GM18519 (cell line): ENCODE data around the gene SCAF1.

Experiments used
- ATAC-seq: cut with Tn5 transposase; IDR thresholded peaks from one replicate; pipeline ENCODE4 v1.9.1; 2021; ENCODE audit warnings: mild to moderate bottlenecking, moderate library complexity; ENCODE audit not compliant: unreplicated experiment, low FRiP score

The SCAF1 gene

DNA sequence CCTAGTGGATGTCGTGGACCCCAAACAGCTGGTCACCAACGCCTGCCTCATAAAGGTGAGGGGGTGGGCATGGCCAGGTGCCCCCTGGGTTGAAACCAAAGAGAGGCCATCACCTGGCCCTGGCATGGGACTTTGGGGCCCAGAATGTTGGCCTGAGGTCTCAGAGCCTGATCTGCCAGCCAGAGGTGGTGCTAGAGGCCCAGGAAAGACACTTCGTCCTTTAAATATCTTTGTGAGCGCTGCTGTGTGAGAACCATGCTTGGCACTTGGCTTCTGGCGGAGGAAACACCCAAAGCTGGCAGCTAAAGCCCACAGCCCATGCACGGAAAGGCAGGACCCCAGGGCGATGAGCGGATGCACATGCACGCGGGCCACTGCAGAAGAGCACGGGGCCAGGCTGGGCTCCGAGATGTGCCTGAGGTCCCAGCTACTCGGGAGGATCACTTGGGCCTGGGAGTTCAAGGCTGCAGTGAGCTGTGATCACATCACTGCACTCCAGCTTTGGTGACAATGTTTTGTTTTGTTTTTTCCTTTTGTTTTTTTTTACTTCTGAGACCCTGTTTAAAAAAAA, 43.1 kb downstream of the SCAF1 start:
- ATAC-seq: no peak

DNA sequence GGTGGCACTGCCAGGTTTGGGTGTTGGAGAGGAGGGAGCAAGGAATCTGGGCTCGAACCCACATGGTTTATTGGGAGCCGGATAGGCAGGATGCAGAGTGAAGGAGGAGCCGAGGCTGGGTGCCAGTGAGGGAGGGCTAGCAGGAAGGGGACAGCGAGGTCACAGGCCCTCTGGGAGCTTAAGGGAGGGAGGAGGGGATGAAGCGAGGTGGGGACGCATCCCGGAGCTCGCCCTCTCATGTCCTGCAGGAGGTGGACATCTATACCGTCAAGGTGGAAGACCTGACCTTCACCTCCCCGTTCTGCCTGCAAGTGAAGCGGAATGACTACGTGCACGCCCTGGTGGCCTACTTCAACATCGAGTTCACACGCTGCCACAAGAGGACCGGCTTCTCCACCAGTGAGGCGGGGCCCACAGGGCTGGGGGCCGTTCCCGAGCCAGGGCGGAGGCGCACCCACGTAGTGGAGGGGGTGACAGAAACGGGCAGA, 43.9 kb downstream of the SCAF1 start:
- no peak for ATAC-seq

- no peak for ATAC-seq
Observed at GRCh38 chr19:49686503-49687088, 44.6 kb downstream of the SCAF1 start.

- no peak for ATAC-seq
Observed at GRCh38 chr19:49687150-49687549, 45.1 kb downstream of the SCAF1 start.

DNA sequence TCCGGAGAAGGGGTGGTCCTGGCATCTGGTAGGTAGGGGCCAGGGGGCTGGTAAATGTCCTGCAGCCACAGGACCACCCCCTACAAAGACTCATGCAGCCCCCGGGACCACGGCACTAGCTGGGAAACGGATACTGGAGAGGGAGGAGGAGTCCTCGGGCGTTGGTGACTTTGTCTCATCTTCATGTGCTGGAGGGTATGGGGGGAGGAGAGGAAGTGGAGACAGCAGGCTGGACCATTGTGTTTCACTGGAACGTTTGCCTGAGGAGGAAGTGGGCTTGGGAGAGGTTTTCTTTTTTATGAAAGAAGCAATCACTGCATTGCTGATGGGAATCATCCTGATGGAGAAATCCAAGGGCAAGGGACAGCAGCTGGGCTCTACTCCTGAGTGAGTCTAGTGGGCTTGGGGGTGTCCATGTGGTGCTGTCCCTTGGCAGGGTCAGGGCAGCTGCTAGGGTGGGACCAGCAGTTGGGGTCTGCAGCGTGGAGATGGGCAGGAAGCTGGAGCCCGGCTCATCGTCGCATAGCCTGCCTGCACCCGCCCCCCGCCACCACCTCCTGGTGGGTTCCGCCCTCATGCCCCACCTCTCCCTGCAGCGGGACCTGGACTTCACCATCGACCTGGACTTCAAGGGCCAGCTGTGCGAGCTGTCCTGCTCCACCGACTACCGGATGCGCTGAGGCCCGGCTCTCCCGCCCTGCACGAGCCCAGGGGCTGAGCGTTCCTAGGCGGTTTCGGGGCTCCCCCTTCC, 45.7 kb downstream of the SCAF1 start:
- ATAC-seq: no peak

- no peak for ATAC-seq
Observed at GRCh38 chr19:49688531-49689132, 46.6 kb downstream of the SCAF1 start.

- ATAC-seq: no peak
Observed at GRCh38 chr19:49689133-49690078, 47.4 kb downstream of the SCAF1 start, which contains the start of gene ADM5. Gene ADM5 (plus strand): TSS chr19:49689594. CDS start chr19:49689838, 244 bp downstream.

DNA sequence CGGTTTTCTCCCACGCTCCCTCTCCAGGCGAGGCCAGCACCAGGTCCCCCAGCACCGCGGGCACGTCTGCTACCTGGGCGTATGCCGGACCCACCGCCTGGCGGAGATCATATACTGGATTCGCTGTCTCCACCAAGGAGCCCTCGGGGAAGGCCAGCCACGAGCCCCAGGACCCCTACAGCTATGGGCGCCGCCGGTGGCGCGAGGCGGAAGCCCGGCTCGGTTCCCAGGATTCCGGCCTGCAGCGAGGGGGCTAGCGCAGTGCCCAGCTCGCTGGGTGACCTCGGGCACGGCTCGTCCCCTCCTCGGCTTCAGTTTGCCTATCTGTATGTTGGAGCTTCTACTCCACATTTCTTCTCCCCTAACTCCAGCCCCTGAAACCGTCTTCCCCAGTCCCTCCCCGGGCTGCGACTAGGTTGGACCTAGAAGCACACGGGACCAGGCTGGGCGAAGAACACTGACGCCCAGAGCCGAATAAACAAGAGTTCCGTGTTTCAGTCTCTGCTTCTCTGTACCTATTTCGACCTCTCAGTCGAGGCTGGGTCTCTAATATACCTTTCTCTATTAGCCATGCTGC, 48.2 kb downstream of the SCAF1 start:
- no peak for ATAC-seq

DNA sequence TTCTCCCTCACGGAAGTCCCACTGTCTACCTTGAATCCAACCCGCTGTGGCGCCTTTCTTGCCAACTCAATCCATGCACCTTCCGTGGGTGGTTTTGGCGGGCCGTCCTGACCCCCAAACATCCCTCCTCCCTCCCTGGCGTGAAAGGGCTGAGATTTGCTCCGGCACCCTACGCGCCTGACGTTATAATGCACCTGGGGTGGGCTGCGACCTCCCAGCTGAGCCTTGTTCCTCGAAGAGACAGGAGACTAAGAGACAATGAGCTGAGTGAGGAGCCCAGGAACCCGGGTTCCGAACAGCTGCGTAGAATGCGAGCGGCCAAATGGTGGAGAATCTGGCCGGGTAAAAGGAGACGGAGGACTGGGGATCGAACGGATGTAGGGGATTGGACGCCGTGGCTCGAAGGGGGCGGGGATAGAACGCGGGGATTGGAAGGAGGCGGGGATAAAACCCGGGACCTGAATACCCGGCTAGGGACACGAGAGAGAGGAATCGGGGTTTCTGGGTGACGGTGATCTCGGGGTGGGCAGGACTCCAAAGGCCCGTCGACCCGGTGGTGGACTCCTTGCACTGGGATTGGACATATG, 48.7 kb downstream of the SCAF1 start, which contains the start of gene CPT1C:
Gene CPT1C (plus strand): TSS at position 461 of the 587 bp plus-strand sequence. CDS start 1,137 bp downstream, outside the sequence.
- no peak for ATAC-seq

DNA sequence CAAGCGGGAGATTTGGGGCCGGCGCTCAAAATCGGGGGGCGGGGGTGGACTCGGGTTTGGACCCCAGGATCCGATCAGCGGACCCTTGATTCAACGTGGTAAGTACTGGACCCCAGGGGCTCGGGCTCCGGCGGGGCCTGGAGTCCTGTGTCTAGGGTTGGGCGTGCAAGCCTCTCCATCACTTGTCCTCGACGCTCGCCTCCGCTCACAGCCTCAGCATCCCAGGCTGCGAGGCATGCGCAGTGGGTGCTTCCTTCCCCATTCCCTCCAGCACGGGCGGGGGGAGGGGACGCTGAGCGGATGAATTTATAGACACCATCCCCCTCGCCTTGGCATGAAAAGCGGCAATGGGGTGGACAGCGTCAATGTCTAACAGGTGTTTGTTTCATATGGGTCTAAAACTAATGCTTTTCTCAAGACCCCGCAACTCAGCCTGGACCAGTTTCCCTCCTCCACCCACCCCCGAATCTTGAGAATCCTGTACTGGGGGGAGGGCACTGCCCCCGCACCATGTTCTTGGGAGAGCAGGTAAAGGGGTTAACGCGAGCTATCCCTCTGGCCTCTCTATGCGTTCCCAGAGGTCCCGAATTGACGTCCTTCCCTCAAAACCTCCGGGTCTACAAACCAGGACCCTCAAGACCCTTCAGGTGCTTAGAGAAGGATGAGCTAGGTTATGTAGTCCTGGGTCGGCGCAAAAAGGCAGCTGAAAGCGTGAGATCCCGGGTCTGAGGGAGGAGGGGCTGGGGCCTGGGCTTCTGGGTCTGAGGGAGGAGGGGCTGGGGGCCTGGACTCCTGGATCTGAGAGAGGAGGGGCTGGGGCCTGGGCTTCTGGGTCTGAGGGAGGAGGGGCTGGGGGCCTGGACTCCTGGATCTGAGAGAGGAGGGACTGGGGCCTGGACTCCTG, 49.5 kb downstream of the SCAF1 start:
- no peak for ATAC-seq

DNA sequence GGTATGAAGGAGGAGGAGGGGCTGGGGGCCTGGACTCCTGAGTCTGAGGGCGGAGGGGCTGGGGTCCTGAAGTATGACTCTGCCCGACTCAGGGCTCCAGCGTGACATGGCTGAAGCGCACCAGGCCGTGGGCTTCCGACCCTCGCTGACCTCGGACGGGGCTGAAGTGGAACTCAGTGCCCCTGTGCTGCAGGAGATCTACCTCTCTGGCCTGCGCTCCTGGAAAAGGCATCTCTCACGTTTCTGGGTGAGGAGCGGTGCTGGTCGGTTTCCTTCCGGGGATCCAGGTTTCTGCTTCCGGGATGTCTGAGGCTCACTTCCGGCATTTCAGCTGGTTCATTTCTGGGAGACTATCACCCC, 50.1 kb downstream of the SCAF1 start:
- no peak for ATAC-seq

DNA sequence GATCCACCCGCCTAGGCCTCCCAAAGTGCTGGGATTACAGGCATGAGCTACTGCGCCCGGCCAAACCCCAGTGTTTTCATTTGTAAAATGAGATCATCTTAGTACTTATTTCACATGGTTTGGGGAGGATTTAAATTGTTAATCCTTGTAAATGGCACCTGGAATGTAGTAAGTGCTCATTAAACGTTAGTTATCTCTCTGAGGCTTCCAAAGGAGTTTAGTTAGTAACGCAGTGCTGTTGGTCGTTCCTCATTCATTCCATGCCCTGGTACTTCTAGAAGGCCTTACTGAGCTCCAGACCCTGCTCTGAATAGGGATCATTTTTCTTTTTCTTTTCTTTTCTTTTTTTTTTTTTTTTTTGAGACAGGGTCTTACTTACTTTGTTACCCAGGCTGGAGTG, 54.1 kb downstream of the SCAF1 start:
- no peak for ATAC-seq

GRCh38 chr19:49696865-49697264, 54.9 kb downstream of the SCAF1 start:
- no peak for ATAC-seq

GRCh38 chr19:49699364-49699763, 57.4 kb downstream of the SCAF1 start:
- no peak for ATAC-seq

GRCh38 chr19:49700563-49700962, 58.6 kb downstream of the SCAF1 start:
- no peak for ATAC-seq

DNA sequence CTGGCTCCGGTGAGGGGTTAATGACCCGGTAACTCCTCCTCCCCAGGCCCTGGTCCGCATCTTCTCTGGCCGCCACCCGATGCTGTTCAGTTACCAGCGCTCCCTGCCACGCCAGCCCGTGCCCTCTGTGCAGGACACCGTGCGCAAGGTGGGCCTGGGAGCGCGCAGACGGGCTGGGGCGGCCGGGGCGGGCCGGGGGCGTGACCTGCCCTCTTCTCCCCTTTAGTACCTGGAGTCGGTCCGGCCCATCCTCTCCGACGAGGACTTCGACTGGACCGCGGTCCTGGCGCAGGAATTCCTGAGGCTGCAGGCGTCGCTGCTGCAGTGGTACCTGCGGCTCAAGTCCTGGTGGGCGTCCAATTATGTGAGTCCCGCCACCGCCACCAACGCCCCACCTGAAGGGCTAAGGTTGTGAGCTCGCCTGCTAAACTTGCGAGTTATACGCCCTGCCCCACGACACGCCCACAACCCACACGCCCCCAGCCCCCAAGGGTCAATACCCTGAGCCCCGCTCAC, 59.3 kb downstream of the SCAF1 start:
- ATAC-seq: no peak

- ATAC-seq: no peak
Observed at GRCh38 chr19:49704888-49705642, 63.1 kb downstream of the SCAF1 start.

GRCh38 chr19:49705919-49706318, 63.9 kb downstream of the SCAF1 start:
- ATAC-seq: no peak
